Measurements from ENCODE around the gene BMP4. TPM values are rescaled to one million over a fixed set of nuclear protein-coding genes. Genes with fewer than 3 reads are reported as not detected.

The BMP4 gene
- total and polyA plus RNA-seq, 2 donors (not counting 3 experiments of a cell fraction or from before 2014, with no cell fraction given), result 238 to 311 TPM

DNA sequence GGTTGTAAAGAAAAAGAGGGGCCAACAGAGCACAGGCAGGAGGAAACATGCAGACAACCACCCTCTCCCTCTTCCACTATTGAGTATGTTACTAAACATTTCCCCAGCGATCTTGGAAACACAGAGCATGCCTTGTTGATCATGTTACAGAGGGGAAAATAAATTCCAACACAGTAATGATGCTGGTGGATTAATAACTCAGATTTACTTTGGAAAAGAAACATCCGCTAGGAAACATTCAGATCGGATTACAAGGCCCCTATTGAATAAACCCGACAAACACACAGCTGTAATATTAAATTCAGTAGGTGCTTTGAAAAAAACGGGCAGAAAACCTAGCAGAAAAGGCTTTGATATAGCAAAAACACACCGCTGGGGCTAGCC is 5.4 kb downstream of the BMP4 start:
- Histone ChIP-seq H4K20me1 (replicated peaks; ENCODE audit: control insufficient read depth, extremely low read depth, insufficient read depth, low read length) (peaks cover 3% of the 10 kb centered on the region), H3K4me3 (replicated peaks in 1 of 3; ENCODE audit: insufficient read depth in 1 of 3, low read depth in 1 of 3, low read length in 3 of 3) (peak overlapping the region; percentile 58 to 99 (median 86)), H2AFZ (ENCODE audit: low read depth, low read length) (no peak overlapping the region), H3K36me3 (ENCODE audit: control insufficient read depth in 2 of 2, extremely low read depth in 1 of 2, insufficient read depth in 2 of 2, low read length in 2 of 2) (peaks cover 29 to 39% of the 10 kb centered on the region in 2 experiments), H3K27me3 (ENCODE audit: control insufficient read depth in 2 of 2, insufficient read depth in 2 of 2, low read length in 2 of 2) (no peaks in the 10 kb centered on the region), H3K9ac (replicated peaks; ENCODE audit: extremely low read depth, insufficient read depth, low read length) (peak overlapping the region; percentile 88), H3K4me2 (ENCODE audit: insufficient read depth, low read length) (peak overlapping the region; percentile 95), H3K27ac (ENCODE audit: insufficient read depth, low read depth, low read length) (peak overlapping the region; percentile 43), H3K4me1 (ENCODE audit: control insufficient read depth, extremely low read depth, insufficient read depth, low read length) (peaks cover 31% of the 10 kb centered on the region), H3K79me2 (ENCODE audit: control insufficient read depth, insufficient read depth, low read length) (peaks cover 68% of the 10 kb centered on the region), H3K9me3 (replicated peaks; ENCODE audit: control insufficient read depth, insufficient read depth, low read length) (no peaks in the 10 kb centered on the region), H3K9me1 (replicated peaks; ENCODE audit: control insufficient read depth, extremely low read depth, insufficient read depth, low read length) (no peaks in the 10 kb centered on the region)
- FAIRE-seq (no peak), DNase-seq (ENCODE audit: low read depth, low spot score) (no peak)
- POLR2A ChIA-PET, result interaction anchor here (0.6 to 1.4 kb wide), 2 partner anchors 70 to 224 kb away, joined by 3 to 7 read pairs; no protein-coding TSS in a partner anchor
- dilution Hi-C loops (cut with MboI; ENCODE audit: extremely low pct_ligation_motif_present, low sequenced_read_pairs) (no loop called here), intact Hi-C loops (cut with micrococcal nuclease) (loop anchor here (5.0 kb wide), 1 partner anchor 584 kb away; no protein-coding TSS in a partner anchor)
- CTCF ChIA-PET, result interaction anchor here (1.0 to 9.0 kb wide), 8 partner anchors 13 to 387 kb away, joined by 3 to 80 read pairs (median 4); no protein-coding TSS in a partner anchor
- TF ChIP-seq MYC (IDR thresholded peaks at IDR 0.05; ENCODE audit: low read depth, low read length), result no peak
- TF ChIP-seq POLR2A (IDR thresholded peaks at IDR 0.05; ENCODE audit: low read depth, low read length), result peak; percentile 17
- no TSS peak for BruUV-seq (replicated peaks)

- Histone ChIP-seq H3K36me3 (ENCODE audit: control insufficient read depth in 2 of 2, extremely low read depth in 1 of 2, insufficient read depth in 2 of 2, low read length in 2 of 2) (peaks cover 29 to 39% of the 10 kb centered on the region in 2 experiments), H3K9ac (replicated peaks; ENCODE audit: extremely low read depth, insufficient read depth, low read length) (peak overlapping the region; percentile 88), H3K9me1 (replicated peaks; ENCODE audit: control insufficient read depth, extremely low read depth, insufficient read depth, low read length) (no peaks in the 10 kb centered on the region), H4K20me1 (replicated peaks; ENCODE audit: control insufficient read depth, extremely low read depth, insufficient read depth, low read length) (peaks cover 3% of the 10 kb centered on the region), H3K27ac (ENCODE audit: insufficient read depth, low read depth, low read length) (peak overlapping the region; percentile 12), H3K27me3 (ENCODE audit: control insufficient read depth in 2 of 2, insufficient read depth in 2 of 2, low read length in 2 of 2) (no peaks in the 10 kb centered on the region), H3K9me3 (replicated peaks; ENCODE audit: control insufficient read depth, insufficient read depth, low read length) (no peaks in the 10 kb centered on the region), H3K79me2 (ENCODE audit: control insufficient read depth, insufficient read depth, low read length) (peaks cover 57% of the 10 kb centered on the region), H3K4me1 (ENCODE audit: control insufficient read depth, extremely low read depth, insufficient read depth, low read length) (peaks cover 31% of the 10 kb centered on the region), H2AFZ (ENCODE audit: low read depth, low read length) (no peak overlapping the region), H3K4me2 (ENCODE audit: insufficient read depth, low read length) (peak overlapping the region; percentile 95), H3K4me3 (replicated peaks in 1 of 3; ENCODE audit: insufficient read depth in 1 of 3, low read depth in 1 of 3, low read length in 3 of 3) (peak overlapping the region in 2 of 3 experiments; percentile 86 to 99)
- POLR2A ChIA-PET, result interaction anchor here (0.6 kb wide), 1 partner anchor 225 kb away, joined by 3 read pairs; no protein-coding TSS in a partner anchor
- FAIRE-seq, result peak; percentile 15
- dilution Hi-C loops (cut with MboI; ENCODE audit: extremely low pct_ligation_motif_present, low sequenced_read_pairs) (no loop called here), intact Hi-C loops (cut with micrococcal nuclease) (loop anchor here (5.0 kb wide), 1 partner anchor 583 kb away; no protein-coding TSS in a partner anchor)
- TF ChIP-seq POLR2AphosphoS5 (IDR thresholded peaks at IDR 0.05; ENCODE audit: insufficient read depth, low read depth, low read length) (no peak), JUN (IDR thresholded peaks at IDR 0.05; ENCODE audit: borderline replicate concordance, insufficient read depth, insufficient read length, low read depth) (no peak), EZH2 (IDR thresholded peaks at IDR 0.05; ENCODE audit: borderline replicate concordance, low read depth, low read length, severe bottlenecking) (no peak), GATA2 (IDR thresholded peaks at IDR 0.05; ENCODE audit: insufficient read depth, insufficient read length, low read depth, low read length) (no peak), CTCF (IDR thresholded peaks at IDR 0.05; ENCODE audit: extremely low read depth in 1 of 2, insufficient read depth in 1 of 2, low read depth in 1 of 2, low read length in 2 of 2) (no peak), FOS (IDR thresholded peaks at IDR 0.05; ENCODE audit: borderline replicate concordance, insufficient read depth, low read length) (no peak), MYC (IDR thresholded peaks at IDR 0.05; ENCODE audit: low read depth, low read length) (no peak), POLR2A (IDR thresholded peaks at IDR 0.05; ENCODE audit: low read depth, low read length) (no peak)
- TF ChIP-seq, protein P1, sequence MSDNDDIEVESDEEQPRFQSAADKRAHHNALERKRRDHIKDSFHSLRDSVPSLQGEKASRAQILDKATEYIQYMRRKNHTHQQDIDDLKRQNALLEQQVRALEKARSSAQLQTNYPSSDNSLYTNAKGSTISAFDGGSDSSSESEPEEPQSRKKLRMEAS (IDR thresholded peaks at IDR 0.05; ENCODE audit: insufficient read depth, insufficient read length), result no peak
- DNase-seq (ENCODE audit: low read depth, low spot score), result peak; percentile 35
- no TSS peak for BruUV-seq (replicated peaks)
- CTCF ChIA-PET, result interaction anchor here (1.2 to 9.0 kb wide), 6 partner anchors 12 to 379 kb away, joined by 3 to 80 read pairs (median 6); no protein-coding TSS in a partner anchor
These were observed 6.4 kb downstream of the BMP4 start for GRCh38 chr14:53950031-53950793.
